Left forelimb (tissue), 1 donor: ENCODE results near the gene COX7A2.

Experiments
- DNase-seq: peaks from one replicate; pipeline ENCODE4 v3.0.0-alpha.2; 2018; ENCODE audit warnings: low spot score

Gene COX7A2

DNA sequence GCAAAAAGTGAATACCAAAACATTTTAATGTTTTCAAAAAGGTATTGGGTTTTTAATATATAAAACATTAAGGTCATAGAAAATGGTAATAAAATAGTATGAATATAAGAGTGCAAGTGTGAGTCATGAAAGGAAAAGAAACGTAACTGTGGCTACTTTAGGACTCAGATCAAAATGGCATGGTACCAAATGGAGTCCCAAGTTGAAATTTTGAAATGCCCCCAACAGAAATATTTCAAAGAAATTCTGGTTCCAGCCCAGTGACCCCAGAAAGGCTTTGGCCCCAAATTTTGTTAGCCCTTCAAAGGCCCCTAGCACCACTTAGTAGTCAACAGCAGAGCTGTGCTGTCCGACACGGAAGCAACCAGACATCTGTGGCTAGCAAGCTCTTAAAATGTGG lies 43.7 kb downstream of the COX7A2 start:
- DNase-seq, result no peak

DNA sequence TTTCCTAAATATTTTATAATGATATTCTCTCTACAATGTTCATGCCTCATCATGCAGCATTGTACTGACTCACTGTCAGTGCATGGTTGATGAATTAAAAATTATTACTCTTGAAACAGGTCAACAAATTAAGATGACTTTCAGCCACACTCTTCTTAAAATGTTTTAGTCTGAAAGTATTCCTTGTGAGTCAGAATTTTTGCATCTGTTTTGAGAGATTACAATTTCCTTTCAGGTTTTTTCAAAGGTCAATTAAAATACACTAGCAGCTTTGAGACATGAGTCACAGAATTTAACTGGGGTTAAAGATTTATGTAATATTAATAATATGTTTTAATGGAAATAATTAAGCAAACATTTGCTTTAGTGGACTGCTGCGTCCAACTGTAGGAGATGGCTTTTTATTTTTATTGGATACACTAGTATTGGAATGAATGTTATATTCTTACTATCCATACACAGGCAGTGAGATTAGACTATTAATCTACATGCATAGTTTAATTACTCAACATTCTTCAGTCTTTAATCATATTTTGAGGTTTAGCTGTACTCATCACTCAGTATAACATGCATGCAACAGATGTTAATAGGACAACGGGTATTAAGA lies 47.4 kb downstream of the COX7A2 start:
- DNase-seq, result no peak

DNA sequence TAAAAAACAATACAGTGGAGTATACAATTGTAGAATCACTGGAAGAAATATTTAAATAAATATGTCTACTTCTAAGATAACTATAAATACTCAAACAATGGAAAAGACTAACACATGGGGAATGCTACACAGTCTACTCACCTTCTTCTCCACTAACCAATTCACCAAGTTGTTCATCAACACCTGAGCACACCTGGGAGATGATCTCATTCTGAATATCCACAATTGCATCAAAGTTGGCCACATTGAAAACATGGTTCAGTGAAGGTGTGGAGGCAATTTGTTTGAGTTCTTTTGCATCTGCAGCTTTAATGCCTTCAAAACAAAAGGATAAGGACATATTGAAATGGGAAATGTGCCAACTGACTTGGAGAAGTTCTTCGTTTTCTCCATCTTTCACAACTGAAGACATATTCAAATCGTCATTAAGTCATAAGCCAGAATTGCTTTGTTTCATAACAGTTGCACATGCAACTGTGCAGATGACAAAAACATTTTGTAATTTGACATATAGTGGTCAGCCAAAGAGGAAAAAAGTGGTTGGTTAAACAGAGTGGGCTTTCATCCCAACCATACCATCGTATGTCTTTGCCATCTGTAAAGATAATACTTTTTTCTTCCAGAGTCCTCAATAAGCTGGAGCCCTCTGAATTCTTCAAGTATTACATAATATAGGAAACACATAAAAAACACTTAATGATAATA lies 55.2 kb downstream of the COX7A2 start:
- DNase-seq, result no peak
